Limb (tissue), 2 donors: ENCODE data around the gene CBX5.
"Not testable (repeated sequence)": the region's sequence is repeated elsewhere in the genome, so short reads cannot be mapped to it uniquely, and the experiment has no call there.

ENCODE experiments used
- DNase-seq, 2 donors: peaks; one replicate each; pipeline ENCODE4 v3.0.0-alpha.2; 2016; ENCODE audit errors: extremely low spot score in 2 of 2

Gene CBX5

GRCh38 chr12:54199034-54199433, 80.9 kb downstream of the CBX5 start:
- DNase-seq: no peak

DNA sequence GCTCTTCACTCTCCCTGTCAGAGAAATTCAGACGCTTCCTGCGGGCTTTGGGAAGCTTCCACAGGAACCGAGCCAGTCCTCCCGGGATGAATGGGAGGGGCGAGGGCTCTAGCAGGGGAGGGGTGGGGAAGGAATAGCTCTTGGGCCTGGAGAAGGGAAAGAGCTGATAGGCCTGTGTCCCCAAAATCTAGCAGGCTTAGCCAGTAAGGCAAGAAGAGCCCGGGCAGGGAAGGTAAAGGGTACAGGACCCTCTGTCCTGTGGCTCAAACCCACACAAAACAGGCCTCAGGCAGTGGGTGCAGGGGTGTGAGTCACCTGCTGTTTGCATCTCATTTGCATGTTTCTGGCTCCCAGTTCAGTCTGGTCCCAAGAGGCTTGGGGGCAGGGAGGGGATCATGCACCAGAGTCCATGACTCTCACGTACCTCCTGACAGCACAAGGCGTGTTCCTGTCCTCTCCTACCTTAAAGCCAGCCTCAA, 82.5 kb downstream of the CBX5 start:
- DNase-seq: peak; percentile 52 to 61

DNA sequence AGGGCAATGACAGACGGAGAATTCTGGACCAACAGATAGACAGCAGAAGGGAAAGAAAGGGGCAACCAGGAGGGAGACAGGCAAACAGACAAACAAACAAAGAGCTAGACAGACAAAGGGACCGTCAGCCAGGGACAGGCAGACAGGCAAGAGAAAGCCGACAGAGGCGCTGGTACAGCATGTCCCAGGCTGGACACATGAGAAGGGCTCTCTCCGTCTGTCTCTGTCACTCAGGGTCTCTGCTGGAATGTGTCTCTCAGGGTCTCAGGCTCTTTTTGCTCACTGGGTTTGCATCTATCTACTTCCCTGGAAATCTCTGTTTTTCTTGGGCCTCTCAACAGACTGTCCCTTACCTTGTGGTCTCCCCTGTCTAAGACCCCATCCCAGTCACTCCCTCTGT, 82.9 kb downstream of the CBX5 start:
- peak; percentile 42 to 61 for DNase-seq

- no peak for DNase-seq
Measured at GRCh38 chr12:54196396-54196795, 83.5 kb downstream of the CBX5 start.

DNA sequence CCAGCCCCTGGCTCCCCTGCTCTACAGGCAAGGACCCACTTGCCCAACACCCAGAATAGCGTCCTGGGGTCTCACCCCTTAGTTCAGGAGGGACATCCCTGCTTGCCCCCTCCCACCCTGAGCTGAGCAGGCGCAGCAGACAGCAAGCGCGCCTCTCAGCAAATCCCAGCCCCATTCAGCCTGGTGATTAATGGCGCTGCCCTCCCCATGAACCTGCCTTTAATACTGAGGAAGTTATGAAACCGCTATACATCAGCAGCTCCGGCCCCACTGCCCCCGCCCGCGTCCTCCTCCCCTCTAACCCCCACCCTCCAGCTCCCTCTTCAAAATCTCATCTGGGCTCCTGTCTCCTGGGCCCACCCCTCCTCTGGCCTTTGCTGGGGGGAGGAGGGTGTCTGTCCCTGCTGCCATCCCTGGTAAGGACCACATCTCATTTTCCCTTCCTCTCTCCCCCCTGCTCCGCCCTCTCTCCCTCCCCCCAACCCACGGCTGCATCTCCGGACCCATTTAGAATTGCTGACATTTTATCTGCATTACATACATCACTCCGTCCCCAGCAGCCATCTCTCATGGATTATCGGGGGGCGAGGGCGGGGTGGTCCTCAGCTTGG, 84.1 kb downstream of the CBX5 start:
- peak; percentile 78 to 87 for DNase-seq

- no peak for DNase-seq
Measured at GRCh38 chr12:54195080-54195736, 84.7 kb downstream of the CBX5 start.

DNA sequence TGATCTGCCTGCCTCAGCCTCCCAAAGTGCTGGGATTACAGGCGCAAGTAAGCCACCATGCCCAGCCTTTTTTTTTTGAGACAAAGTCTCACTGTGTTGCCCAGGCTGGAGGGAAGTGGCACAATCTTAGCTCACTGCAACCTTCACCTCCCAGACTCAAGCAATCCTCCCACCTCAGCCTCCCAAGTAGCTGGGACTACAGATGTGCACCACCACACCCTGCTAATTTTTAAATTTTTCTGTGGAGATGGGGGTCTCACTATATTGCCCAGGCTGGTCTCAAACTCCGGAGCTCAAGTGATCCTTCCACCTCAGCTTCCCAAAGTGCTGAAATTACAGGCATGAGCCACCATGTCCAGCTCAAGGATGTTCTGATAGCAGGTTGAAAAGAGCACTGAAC, 85.3 kb downstream of the CBX5 start:
- DNase-seq: not testable (repeated sequence)

GRCh38 chr12:54193434-54193833, 86.5 kb downstream of the CBX5 start:
- DNase-seq: no peak

GRCh38 chr12:54191550-54192022, 88.3 kb downstream of the CBX5 start:
- DNase-seq: peak; percentile 88

- no peak for DNase-seq
Measured at GRCh38 chr12:54191126-54191525, 88.8 kb downstream of the CBX5 start.

- no peak for DNase-seq
Measured at GRCh38 chr12:54189198-54189539, 90.8 kb downstream of the CBX5 start.

DNA sequence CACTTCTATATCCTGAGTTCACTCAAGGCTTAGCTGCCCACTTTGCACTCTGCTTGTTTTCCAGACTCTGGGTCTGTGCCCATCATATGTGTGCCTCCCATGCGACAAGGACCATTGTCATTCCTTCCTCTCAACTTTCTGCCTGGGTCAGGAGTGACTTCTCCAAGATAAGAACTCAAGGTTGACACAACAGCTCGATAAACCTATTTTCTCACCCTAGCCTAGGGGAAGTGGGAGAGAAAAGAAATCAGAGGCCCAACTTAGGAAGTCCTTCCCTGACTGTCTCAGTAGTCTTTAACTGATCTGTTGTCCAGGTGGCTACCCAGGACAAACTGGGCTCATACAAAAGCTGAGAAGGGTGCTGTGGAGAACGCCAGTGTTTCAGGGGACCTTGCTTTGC, 92.8 kb downstream of the CBX5 start:
- no peak for DNase-seq

GRCh38 chr12:54185919-54186318, 94.0 kb downstream of the CBX5 start:
- DNase-seq: no peak

DNA sequence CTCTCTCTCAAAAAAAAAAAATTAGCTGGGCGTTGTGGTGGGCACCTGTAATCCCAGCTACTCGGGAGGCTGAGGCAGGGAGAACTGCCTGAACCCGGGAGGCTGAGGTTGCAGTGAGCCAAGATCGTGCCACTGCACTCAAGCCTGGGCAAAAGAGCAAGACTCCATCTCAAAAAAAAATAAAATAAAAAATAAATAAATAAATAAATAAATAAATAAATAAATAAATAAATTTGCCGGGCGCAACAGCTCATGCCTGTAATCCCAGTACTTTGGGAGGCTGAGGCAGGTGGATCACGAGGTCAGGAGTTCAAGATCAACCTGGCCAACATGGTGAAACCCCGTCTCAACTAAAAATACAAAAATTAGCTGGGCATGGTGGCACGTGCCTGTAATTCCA, 94.6 kb downstream of the CBX5 start:
- DNase-seq: not testable (repeated sequence)

- no peak for DNase-seq
Measured at GRCh38 chr12:54184024-54184805, 95.7 kb downstream of the CBX5 start.

GRCh38 chr12:54182981-54183380, 96.9 kb downstream of the CBX5 start:
- DNase-seq: no peak

- no peak for DNase-seq
Measured at GRCh38 chr12:54182086-54182485, 97.8 kb downstream of the CBX5 start.
